CD4-positive, alpha-beta T cell treated with Interleukin-17A for 1 hour (primary cell): ENCODE data around the gene DAP.
"Not testable (repeated sequence)": the region's sequence is repeated elsewhere in the genome, so short reads cannot be mapped to it uniquely, and the experiment has no call there.

Experiments used
- DNase-seq: peaks from one replicate; pipeline ENCODE4 v3.0.0-alpha.2; 2020

Gene DAP, protein sequence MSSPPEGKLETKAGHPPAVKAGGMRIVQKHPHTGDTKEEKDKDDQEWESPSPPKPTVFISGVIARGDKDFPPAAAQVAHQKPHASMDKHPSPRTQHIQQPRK

DNA sequence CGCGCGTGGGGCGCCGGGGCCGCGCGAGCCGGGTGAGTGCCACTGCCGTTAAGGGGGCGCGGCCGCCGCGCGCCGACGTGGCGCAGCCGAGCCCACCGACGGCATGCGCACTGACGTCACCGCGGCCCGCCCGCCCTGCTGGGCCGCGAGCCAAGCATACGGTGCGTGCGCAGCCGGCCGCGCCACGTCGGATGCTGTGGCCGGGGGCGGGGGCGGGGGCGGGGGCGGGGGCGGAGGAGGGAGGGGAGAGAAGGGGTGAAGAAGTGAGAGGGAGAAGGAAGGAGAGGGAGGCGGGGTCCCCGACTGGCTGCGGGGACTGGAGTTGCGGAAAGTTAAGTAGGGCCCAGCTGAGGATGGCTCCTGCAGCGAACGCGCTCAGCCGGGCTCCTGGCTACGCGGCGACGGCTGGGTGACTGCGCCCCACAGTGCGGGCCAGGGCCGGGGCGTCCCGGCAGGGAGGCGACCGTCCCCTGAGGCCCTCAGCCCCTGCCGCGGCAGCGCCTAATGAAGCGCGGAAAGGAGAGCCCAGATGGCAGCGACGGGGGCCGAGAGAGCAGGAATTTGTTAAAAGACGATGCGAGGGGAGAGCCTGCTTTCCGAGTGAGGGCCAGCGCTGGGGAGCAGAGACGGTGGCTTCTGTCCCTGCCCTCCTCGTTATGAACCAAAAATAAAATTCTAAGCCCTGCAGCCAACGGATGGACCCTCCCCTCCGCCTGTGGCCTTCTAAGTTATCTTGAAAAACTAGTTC, at the start of gene DAP:
Gene DAP (minus strand): TSS at position 50 of the 748 bp plus-strand sequence. CDS start 166 bp downstream, outside the sequence.
- DNase-seq: peak; percentile 90

DNA sequence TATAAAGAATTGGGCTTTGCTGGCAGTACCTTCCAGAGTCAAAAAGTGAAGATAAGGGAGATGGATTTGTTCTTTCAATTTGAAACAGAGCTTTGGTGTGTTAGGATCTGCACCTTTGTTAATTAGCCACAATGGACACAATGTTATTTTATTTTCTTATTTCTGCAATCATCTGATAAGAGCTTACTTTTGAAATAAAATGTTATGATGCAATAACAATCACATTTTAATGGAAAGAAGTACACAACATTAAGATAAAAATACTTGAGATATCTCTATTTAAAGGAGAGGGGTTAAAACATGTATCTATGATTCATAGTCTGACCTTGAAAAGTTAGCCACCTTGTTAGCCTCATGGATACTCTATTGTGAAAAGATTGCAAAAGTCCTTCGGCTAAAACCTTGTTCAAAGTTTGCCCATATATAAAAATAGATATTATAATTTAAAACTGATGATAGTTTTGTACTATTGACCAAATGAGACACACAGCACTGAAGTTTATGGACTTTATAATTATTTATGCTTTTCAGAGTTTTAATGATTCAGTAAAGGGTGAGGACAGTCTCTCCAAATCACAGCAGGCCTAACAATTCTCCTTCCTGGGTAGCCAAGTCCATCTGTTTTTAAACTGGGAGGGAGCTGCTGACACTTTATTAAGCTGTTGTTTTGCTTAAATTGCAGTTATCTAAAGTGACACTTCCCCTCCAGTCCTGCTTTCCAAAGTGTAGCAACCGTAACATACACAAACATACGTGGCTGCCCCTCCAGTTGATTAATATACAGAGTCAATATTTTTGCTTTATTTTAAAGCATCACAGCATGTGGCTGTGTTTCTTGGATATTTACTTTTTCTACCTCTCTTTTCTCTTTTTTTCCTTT, 47.6 kb upstream of the DAP start:
- DNase-seq: no peak

DNA sequence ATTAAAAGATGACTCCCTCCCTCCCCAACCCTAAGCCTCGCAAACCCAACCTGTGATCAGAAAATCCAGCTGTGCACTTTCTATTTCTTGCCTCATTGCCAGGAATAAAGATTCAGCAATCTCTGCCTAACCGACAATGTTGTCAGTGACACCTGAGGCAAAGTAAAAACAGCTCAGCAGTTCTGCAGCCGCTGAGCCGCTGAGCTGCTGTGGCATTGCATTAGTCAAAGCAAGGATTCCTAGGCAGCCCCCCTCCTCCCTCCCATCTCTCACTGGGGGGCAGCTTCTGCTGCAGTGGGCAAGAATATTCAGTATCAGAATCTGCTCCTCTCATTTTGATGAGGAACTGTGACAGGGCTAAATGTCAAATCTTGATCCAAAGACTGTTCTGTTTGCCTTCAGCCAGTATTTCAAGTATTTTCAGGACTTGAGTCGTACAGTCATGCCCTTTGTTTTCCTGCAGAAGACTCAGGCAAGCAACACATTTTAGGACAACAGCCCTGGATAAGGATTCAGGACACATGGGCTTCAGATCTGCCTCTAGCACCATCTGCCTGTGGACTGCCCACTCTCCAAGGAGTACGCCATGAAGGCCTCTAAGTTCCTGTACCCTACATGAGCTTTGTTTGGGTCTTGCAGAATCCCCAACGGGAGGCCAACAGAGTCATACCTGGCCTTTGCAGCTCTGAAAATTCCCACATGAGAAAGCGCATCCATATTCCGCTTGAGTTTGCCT, 41.1 kb upstream of the DAP start:
- no peak for DNase-seq

DNA sequence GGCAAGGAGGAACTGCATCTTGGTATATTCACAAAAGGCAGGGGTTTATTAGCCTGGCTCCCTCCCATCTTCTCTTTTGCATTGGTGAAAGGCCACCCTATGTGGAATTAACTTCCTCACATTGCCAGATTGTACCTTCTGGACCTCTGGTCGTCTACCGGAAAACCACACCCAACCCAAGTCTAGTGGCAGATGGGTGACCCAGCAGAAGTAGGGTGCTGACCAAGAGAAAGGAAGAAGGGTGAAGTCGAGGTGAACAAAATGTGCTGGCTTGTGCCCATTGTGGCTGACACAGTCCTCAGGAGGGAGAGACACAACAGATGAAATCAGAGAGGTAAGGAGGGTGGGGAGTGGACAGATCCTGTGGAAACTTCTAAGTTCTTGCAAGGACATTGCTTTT, 39.8 kb upstream of the DAP start:
- no peak for DNase-seq

DNA sequence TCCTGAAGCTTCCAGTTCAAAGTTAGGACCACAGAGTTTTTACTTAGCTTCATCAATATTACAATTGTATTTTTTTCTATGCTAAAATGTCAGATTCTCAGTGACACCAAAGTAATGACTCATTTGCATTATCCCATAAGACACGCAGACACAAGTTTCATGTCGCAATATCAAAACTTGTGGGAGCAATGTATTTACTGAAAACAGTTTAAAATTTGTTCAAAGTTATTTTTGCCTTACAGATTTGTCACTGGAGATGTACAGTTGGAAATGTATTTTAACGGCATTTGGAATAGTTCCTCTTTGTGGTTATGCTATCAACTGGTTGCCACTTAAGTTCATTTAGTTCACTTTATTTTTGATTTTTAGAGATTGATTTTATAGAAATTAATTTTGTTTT, 36.2 kb upstream of the DAP start:
- DNase-seq: no peak

DNA sequence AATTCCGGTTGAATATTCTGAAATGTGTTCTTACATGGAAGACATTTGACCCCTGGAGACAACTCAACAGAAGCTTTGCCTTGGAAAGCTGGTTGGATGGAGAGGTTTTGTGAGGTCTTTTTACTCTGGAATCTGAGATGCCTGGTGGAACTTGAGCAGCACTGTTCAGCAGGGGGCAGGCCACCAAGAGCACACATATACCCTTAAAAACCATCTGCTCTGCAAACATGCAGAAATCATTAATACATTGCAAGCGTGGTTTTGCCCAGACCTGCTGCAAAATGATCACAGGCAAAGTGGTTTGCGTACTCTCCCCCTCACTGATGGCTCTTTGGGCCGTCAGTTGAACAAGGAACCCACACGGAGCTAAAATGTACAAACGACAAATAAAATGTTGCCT, 32.8 kb upstream of the DAP start:
- no peak for DNase-seq

DNA sequence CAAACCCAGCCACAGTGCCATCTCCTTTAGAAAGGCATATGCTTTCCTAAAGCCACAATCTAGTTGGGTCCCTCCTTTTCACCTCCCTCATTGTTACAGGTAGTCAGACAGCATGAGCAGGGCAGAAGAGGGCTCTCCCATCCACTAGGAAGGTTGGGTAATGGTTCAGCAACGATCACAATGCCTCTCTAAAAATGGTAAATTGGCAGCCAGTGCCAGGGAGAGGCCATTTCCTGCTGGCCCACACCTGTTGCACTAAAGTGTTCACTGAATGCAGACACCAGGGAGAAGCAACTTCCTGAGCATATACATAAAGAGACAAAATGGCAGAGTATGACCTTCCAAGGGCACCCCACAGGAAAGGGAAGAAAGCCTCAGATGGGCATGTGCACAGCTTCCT, 31.3 kb upstream of the DAP start:
- no peak for DNase-seq

DNA sequence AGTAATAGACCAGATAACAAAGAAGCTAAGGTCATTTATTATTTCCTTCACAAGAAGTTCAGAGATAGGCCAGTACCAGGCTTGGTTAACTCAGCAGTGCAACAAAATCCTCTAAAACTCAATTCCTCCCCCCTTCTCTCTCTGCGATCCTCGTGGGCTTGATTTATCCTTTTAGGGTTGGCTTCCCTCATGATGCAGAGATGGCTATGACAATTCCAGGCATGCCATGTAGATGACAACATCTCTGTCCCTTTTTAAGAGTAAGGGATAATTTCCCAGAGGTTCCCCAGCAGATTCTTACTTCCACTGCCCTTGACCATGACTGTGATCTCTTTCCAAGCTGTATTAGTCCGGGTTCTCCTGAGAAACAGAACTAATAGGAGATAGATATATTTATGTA, 28.7 kb upstream of the DAP start:
- no peak for DNase-seq

DNA sequence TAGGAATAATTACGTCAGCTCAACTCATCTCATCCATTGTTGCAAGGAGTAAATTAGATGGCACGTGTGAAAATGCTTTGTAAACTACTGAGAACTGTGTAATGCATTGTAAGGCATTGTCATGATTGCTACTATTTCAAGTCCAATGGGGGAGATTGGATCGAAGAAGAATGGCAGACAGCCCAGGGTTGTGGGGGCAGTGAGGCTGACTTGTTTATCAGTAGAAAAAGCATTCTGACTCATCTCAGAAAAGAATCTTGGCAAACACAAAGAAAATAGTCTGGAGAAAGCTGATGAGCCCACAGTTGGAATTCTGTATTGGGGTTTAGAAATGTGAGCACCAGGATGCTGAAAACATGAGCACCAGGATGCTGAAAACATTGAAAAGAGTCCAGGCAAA, 28.0 kb upstream of the DAP start:
- DNase-seq: no peak

DNA sequence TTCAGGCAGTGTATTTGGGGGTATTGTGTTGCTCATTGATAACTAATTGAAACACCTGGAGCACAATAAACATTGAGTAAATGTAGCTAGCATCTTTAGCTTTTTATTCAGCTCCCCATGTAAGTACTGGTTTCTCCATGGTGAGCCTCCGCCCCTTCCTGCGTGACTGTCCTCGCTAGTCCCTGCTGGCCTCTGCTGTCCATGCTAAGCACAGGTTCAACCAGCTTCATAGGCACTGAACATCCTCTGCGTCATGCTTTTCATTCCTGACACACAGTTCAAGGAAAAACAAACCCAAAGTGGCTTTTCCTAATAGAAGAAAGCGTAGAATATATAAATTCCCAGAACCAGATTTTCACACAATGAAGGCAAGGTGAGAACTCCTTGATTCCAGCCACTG, 27.3 kb upstream of the DAP start:
- DNase-seq: no peak

DNA sequence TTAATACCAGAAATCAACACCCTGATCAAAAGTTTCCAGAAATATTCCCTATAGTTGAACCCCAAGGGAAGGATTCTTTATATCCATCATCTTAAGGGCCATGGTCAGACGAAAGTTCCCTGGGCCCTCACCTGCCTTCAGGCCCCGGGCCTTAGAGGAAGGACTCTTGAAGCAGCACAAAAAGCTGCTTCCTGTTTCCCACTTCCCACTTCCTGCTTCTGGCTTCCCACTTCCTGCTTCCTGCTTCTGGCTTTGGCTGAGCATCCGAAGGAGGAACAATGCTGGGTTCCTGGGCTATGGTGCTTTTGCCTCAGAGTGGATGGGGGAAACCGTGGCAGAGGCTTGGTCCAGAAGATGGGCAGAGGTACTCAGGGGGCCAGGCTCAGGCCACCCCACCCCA, 25.8 kb upstream of the DAP start:
- DNase-seq: no peak

DNA sequence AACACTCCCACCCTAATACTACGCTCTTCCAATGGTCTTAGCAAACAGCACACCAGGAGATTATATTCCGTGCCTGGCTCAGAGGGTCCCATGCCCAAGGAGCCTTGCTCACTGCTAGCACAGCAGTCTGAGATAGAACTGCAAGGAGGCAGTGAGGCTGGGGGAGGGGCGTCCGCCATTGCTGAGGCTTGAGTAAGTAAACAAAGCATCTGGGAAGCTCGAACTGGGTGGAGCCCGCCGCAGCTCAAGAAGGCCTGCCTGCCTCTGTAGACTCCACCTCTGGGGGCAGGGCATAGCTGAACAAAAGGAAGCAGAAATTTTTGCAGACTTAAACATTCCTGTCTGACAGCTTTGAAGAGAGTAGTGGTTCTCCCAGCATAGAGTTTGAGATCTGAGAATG, 19.2 kb upstream of the DAP start:
- DNase-seq: not testable (repeated sequence)

DNA sequence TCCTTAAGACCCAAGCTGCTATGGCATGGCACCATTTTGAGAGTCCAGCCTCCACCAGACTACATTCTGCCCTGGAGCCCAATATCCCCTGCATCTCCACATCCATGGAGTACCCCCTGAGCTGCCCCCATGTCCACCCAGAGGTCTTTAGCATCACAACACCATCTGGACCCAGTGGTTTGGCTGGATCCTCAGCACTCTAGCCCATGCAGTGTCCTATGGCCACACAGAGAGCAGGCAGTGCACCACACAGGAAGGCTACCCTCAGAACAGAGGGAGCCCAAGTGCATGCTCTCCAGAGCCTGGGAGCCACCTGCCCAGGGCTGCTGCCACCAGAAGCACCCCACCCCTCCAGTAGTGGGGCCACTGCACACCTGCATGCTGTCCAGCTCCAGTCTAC, 18.6 kb upstream of the DAP start:
- DNase-seq: no peak

DNA sequence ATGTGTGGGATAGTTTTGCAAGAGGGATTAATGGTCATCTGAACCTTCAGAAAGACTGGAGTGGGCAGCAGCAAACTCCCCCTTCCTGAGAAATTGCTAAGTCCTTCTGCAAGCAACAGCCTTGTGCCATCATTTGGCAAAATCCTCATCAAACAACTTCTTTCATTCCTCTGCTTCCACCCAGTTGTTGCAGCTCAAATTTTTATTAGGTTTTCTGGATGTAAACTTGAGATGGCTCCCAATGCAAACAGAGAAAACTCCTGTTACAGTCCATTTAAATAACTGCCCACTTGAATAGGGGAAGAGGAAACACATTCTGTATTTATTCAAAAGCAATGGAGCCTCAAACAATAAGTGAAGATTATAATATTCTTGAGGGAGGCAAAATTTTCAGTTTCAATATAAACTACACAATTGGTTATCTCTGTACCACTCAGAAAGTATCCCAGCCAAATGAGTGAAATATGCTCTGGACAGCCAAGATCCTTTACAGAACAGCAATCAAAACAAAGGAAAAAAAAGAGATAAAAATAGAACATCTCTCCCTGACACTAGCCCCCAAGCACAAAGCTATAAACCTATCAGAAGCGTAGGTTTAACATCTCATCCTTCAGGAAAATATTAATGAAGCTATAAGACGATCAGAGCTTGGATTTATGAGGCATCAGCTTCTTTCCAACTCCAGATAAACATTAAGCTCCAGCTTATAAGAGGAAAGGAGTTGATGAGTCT, 17.3 kb upstream of the DAP start:
- DNase-seq: no peak

DNA sequence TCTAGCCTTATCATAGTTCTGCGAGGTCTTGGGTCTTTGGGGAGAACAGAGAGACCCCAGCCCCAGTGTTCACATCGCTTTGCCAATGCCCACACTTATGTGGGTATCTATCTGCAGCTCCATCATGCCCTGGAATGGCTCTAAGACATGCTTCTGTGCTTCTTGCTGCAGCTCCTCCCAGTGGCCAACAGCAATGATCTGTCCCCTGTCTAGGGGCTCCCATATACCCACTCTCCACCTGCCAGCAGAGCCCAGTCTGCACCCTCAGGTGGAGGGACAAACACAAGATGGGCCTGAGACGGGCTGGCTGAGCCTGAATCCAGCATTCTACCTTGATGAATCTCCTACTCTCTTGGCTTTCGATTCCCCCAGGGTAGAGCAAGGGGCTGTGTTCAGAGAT, 14.6 kb upstream of the DAP start:
- no peak for DNase-seq

DNA sequence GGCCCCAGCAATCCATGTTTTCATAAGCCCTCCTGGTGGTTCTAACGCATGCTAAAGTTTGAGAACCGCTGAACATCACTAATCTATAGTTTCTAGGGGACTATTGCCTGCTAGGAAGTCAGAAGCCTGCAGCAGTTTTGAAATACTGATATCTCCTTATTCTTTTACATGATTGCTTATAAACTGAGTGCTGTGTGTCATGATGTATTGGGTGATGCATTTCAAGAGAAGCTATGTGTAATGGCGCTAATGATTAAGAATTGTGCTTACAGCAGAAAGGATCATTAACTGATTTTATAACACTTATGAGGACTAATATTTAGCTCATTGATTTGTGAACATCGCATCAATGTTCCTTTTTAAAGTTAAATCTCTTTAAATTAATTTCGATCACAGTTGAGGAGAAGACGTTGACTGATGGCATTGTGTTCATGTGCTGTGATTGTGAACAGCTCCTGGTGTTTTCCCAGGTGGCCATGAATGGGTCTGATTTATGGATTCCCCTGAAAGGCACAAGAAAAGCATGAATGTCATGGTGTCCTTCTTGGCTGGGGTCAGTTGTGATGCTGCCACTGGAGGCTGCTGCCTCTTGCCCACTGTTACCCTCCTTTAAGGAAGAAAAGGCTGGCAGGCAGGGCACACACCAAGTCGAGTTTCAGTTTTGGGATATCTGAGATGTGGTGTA, 12.0 kb upstream of the DAP start:
- DNase-seq: no peak

DNA sequence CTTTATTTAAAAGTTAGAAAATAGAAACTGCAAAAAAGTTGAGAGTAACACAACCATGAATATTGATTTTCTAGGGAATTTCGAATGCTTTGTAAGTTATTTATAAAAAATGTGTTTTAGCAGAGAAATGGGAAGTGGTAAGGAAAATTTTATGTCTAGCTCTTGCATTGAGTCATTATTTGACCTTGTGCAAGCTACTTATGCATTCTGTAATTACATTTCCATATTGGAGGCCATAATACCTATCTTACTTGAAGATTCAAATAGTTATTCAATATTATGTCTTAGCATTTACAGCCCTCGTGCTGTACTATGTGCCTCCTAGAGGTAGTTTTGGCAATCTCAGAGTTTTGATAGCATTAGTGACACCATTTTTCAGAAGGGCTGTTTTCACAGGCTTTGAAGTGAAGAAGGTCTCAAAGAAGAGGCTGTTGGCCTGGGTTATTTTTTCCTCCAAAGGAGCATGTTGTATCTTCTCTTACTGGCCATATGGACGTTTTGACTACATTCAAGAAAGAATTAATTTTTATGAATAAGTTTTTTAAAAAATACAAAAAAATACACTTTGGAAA, 7.4 kb upstream of the DAP start:
- no peak for DNase-seq

DNA sequence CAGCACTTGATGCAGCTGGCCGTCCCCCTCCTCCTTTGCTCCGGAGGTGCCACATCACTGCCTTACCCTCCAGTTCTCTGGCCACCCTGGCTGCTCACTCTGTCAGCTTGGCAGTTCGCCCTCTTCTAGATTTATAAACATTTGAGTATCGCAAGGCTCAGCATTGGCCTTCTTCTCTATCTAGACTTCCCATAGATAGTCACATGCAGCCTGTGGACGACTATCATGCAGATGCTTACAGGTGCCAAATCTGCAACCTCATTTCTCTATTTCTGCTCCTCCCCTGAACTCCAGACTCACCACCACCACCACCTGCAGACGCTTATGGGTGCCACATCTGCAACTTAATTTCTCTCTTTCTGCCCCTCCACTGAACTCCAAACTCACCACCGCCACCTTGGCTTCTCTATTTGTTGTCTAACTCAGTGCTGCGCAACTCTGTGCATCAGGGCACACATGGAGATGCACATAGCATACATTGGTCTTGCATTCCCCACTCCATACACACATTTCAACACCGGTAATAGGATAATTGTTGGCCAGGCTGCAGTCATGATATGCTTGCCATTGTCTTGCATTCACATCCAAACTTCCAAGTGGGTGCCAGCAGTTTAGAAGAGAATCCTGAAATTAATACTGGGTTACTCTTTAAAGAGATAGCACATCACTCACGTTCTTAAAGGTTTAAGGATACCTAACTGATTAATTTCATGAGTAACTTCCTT, 1.9 kb upstream of the DAP start:
- no peak for DNase-seq

DNA sequence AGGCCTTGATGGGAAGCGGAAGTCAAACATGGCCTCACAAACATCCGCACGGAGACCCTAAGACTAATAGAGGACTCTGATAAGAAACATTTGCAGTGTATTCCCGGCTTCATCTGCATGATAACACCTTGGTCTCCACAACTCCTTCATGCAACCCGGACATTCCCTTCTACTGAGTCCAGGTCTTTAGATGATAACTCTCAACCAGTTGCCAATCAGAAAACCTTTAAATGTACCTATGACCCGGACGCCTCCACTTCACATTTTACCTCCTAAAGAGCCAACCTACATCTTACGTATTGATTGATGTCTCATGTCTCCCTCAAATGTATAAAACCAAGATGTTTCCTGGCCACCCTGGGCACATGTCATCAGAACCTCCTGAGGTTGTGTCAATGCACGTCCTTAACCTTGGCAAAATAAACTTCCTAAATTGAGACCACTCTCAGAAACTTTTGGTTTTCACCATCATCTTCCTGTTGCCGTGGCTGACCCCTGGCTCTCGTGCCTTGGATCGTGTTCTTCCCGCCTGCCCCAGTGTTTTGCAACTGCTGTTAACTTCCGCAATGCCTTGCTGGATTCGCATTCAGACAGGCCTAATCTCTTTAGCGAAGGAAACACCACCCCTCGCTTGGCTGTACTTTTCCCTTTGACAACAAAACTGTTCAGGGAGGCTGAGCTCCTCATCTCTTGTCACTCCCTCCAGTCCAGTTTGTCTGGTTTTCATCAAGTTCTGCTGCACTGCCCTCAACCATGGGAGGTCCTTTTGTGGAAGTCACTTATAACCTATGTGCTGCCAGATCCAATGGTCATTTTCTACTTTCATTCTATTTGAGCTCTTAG, 1.1 kb upstream of the DAP start:
- DNase-seq: no peak

DNA sequence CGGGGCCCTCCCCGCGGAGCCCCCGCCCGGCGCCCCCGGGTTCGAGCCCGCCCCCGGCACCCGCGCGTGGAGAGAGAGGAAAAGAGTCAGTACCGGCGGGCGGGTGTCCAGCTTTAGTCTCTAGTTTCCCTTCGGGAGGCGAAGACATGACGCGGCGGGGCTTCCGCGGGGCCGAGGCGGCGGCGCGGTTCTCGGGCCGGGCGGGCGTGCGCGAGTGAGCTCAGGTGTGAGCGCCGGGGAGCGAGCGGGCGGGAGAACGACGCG, 181 bp downstream of the DAP start:
- DNase-seq: no peak
